GM06990 (cell line): ENCODE results near the gene DAO.

Experiments used
- DNase-seq: peaks from one replicate; pipeline ENCODE4 v3.0.0-alpha.2; 2011; ENCODE audit not compliant: insufficient read length; ENCODE audit errors: extremely low read depth
- H3K27me3 ChIP-seq: replicated peaks from 2 replicates; pipeline ENCODE4 v1.6.0; 2011; ENCODE audit warnings: low read length; ENCODE audit not compliant: control insufficient read depth, insufficient read depth
- H3K36me3 ChIP-seq: 2 replicates; pipeline ENCODE4 v1.5.1; 2011; ENCODE audit warnings: low read length; ENCODE audit not compliant: control insufficient read depth, insufficient read depth
- H3K4me3 ChIP-seq: replicated peaks from 2 replicates; pipeline ENCODE4 v1.5.1; 2011; ENCODE audit warnings: low read depth, mild to moderate bottlenecking, control low read depth, low read length
- CTCF ChIP-seq: IDR thresholded peaks from 2 replicates; pipeline ENCODE4 v1.5.1; 2011; ENCODE audit warnings: low read length, control low read depth, mild to moderate bottlenecking, inconsistent platforms; ENCODE audit not compliant: insufficient read depth, poor library complexity, severe bottlenecking

DAO gene

GRCh38 chr12:108933949-108934348 lies 54.1 kb downstream of the DAO start:
- no peaks in the 10 kb centered on the region for H3K36me3 ChIP-seq
- H3K27me3 ChIP-seq: no peaks in the 10 kb centered on the region
- no peak for DNase-seq
- no peak for TF ChIP-seq CTCF
- H3K4me3 ChIP-seq: no peak overlapping the region

- Histone ChIP-seq H3K4me3 (no peak overlapping the region), H3K36me3 (no peaks in the 10 kb centered on the region), H3K27me3 (no peaks in the 10 kb centered on the region)
- peak; percentile 26 for DNase-seq
- TF ChIP-seq CTCF: no peak
Measured at GRCh38 chr12:108935159-108935763, 55.4 kb downstream of the DAO start.

- no peak for TF ChIP-seq CTCF
- no peak for DNase-seq
- Histone ChIP-seq H3K27me3 (no peaks in the 10 kb centered on the region; the same call in 1 of the 2 replicates), H3K4me3 (no peak overlapping the region), H3K36me3 (no peaks in the 10 kb centered on the region)
Measured at GRCh38 chr12:108938247-108938924, 58.5 kb downstream of the DAO start.

- H3K36me3 ChIP-seq: no peaks in the 10 kb centered on the region
- H3K4me3 ChIP-seq: no peak overlapping the region
- no peaks in the 10 kb centered on the region; the same call in 1 of the 2 replicates for H3K27me3 ChIP-seq
- no peak for DNase-seq
- no peak for TF ChIP-seq CTCF
Measured at GRCh38 chr12:108939594-108939993, 59.7 kb downstream of the DAO start.

GRCh38 chr12:108940138-108940537 lies 60.2 kb downstream of the DAO start:
- H3K36me3 ChIP-seq: no peaks in the 10 kb centered on the region
- H3K27me3 ChIP-seq: no peaks in the 10 kb centered on the region; the same call in 1 of the 2 replicates
- no peak for DNase-seq
- H3K4me3 ChIP-seq: no peak overlapping the region
- TF ChIP-seq CTCF: no peak
